Activated naive CD4-positive, alpha-beta T cell treated with anti-CD3 and anti-CD28 coated beads, Interleukin-2, amount 50 U/mL, for 72 hours (primary cell): Measurements from ENCODE around the gene STRADA. TPM values are rescaled to one million over a fixed set of nuclear protein-coding genes. Genes with fewer than 3 reads are reported as not detected.
"Not testable (repeated sequence)": the region's sequence is repeated elsewhere in the genome, so short reads cannot be mapped to it uniquely, and the experiment has no call there.

Experiments
- ATAC-seq, 2 donors: fragments of 150-1000 bp; cut with Tn5 transposase; 2 replicates each; pipeline ENCODE4 v1.10.0; 2021; ENCODE audit warnings: mild to moderate bottlenecking in 2 of 2, moderate library complexity in 2 of 2
- DNase-seq, 2 donors: peaks; one replicate each; pipeline ENCODE4 v3.0.0; 2021 to 2022; ENCODE audit warnings: low spot score in 2 of 2
- H3K27ac Mint-ChIP-seq, 2 donors: one replicate each; pipeline ENCODE4 v1.8.0; 2022; ENCODE audit warnings: mild to moderate bottlenecking in 2 of 2, mixed read lengths in 2 of 2
- H3K36me3 Mint-ChIP-seq, 2 donors: one replicate each; pipeline ENCODE4 v1.8.0; 2022; ENCODE audit warnings: mixed read lengths in 2 of 2
- H3K9me3 Mint-ChIP-seq, 2 donors: one replicate each; pipeline ENCODE4 v1.8.0; 2022; ENCODE audit warnings: mixed read lengths in 2 of 2
- total RNA-seq, 2 donors: library from RNA; stranded (reverse); gene quantifications; one replicate each; pipeline ENCODE4 v1.2.3, GENCODE V29; 2022

The STRADA gene
- total RNA-seq, 2 donors from 2014 or later = 68.3 to 112 TPM

DNA sequence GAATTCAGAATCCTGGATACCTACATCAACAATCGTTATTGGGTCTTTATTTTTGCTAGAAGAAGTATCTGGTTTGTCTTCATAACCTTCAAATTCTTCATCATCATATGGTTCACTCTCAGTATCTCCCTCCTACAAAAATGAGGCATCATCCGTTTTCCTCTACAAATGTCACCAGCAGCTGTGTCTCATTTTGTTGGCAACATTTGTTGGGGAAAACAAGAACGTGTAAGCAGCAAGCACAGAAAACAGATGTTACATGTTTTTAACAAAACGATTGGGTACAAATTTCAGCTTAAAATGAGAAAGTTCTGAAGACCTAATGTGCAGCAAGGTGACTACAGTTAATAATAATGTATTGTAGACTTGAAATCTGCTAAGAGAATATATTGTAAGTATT is 23.1 kb upstream of the STRADA start:
- Mint-ChIP-seq H3K36me3 (peaks cover 0 to 35% of the 10 kb centered on the region in 2 donors), H3K9me3 (no peaks in the 10 kb centered on the region), H3K27ac (no peak overlapping the region)
- no peak for DNase-seq
- ATAC-seq = no peak

DNA sequence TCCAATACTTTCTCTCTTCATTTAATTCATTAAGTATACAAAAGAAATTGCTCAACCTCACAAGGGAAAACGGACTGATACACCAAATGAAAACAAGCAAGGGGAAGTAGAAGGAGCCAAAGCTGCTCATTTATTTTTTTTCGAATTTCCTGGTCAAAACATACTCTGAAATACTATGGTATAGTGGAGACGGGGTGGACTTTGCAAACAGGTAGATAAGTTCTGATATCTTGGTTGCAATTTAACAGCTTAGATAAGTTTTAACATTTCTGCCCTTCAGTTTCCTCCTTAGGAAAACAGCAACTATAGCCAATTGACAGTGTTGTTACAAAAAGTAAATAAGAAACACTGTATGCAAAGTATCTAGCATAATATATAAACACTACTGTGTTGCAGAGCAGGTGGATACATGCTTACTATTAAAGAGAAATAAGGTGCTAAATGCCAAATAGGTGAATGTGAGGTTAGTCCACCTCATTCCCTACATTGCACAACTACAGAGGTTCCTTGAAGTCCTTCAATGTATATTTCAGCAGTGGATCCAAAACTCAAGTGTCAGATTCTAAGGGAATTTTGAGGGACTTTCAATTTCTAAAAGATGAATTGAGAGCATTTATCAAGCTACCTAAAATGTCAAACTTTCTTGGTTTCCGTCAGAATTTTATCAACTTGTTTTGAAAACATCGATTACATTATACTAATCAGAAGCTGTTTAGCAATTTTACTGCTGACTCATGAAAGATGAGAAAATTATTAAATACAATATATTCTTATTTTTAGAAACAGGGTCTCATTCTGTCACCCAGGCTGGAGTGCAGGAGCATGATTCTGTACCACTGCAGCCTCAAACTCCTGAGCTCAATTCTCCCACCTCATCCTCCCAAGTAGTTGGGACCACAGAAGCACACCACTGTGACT is 20.8 kb upstream of the STRADA start:
- ATAC-seq = no peak
- H3K9me3 Mint-ChIP-seq = no peaks in the 10 kb centered on the region
- H3K27ac Mint-ChIP-seq = peak overlapping the region in 1 of 2 donors; percentile 41
- peaks cover 6 to 35% of the 10 kb centered on the region in 2 donors for H3K36me3 Mint-ChIP-seq
- no peak for DNase-seq

DNA sequence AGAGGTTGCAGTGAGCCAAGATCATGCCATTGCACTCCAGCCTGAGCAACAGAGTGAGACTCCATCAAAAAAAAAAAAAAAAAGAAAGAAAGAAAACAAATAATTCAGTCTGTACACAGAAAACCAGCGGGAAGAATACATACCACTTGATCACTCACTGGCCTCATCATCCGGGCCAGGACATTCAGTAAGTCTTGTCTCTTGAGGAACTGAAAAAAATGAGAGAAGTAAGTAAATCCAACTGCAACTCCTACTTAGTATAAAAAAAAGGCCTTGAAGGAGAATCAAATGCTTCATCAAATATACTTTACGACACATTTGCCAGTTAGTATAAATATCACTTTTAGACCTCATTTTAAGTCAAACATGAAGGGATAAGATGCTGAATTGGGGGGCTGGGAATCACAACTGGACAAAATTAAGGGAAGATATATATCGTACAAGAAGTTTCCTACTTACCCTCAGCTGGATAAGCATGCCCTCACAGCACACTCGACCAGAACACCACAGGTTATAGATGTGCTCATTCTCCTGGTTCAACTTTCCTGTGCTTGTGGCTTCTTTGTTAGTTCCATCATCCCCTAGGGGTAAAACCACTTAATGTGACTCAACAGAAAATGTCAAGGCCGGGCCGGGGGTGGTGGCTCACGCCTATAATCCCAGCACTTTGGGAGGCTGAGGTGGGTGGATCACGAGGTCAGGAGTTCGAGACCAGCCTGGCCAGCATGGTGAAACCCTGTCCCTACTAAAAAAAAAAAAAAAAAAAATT is 19.4 kb upstream of the STRADA start:
- H3K27ac Mint-ChIP-seq = peak overlapping the region in 1 of 2 donors; percentile 65
- peak in 1 of 2 donors; percentile 87 for ATAC-seq

DNA sequence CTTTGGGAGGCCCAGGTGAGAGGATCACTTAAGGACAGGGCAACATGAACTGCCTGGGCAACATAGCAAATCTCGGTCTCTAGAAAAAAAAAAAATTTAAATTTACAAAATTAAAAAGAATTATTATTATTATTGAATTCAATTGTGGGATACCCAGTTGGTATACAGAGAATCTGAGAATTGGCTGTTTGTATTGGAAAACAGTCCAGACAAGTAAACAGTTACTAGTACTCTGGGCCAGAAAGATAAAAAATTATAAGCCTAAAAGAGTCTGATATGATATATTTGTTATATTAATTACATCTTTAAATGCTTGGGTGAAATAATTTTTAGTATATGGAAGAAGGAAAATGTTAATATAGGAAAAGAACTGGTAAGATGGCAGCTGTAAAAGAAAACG is 16.8 kb upstream of the STRADA start:
- ATAC-seq (no peak), DNase-seq (no peak)
- H3K36me3 Mint-ChIP-seq = peaks cover 7 to 37% of the 10 kb centered on the region in 2 donors
- no peaks in the 10 kb centered on the region for H3K9me3 Mint-ChIP-seq
- peak overlapping the region in 1 of 2 donors; percentile 11 for H3K27ac Mint-ChIP-seq

More for the DNA sequence above, 19.4 kb upstream of the STRADA start:
- no peak for DNase-seq
- H3K9me3 Mint-ChIP-seq = no peaks in the 10 kb centered on the region
- H3K36me3 Mint-ChIP-seq = peaks cover 6 to 41% of the 10 kb centered on the region in 2 donors

DNA sequence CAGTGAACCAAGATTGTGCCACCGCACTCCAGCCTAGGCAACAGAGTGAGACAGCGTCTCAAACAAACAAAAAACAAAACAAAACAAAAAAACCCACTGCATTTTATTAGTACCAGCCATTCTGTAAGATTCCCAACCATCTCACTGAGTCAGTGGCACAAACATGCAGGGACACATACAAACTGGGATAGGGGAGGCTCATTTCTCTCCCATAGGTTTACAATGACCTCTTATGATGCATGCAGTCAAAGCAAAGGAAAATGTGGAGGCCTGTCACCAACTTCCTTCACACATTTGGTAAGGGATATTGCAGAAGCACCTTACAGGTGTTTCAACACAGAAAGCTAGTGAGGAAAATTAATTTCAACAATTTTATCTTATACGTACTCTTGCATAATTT is 12.4 kb upstream of the STRADA start:
- H3K9me3 Mint-ChIP-seq = no peaks in the 10 kb centered on the region
- H3K27ac Mint-ChIP-seq = no peak overlapping the region
- H3K36me3 Mint-ChIP-seq = peaks cover 18 to 34% of the 10 kb centered on the region in 2 donors
- ATAC-seq = no peak
- DNase-seq = no peak

DNA sequence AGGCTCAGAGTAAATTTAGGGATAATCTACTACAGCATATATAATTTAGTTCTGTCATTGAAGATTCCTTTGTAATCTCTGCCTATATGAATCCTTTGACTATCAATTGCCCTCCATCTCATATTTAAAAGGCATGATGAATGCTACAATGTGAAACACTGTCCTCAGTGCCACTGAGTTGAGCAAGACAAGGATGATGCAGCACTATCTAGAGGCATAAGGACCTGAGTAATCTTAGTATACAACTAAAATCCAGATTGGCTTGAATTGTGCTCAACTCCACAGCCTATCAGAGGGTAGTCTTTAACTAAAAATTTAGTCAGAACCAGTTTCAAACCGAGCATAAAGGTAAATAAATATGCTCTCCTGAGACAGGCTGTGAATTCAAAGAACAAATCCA is 11.6 kb upstream of the STRADA start:
- Mint-ChIP-seq H3K36me3 (peaks cover 18 to 34% of the 10 kb centered on the region in 2 donors), H3K9me3 (no peaks in the 10 kb centered on the region), H3K27ac (peak overlapping the region in 1 of 2 donors; percentile 46)
- peak in 1 of 2 donors; percentile 44 for ATAC-seq
- DNase-seq = no peak

DNA sequence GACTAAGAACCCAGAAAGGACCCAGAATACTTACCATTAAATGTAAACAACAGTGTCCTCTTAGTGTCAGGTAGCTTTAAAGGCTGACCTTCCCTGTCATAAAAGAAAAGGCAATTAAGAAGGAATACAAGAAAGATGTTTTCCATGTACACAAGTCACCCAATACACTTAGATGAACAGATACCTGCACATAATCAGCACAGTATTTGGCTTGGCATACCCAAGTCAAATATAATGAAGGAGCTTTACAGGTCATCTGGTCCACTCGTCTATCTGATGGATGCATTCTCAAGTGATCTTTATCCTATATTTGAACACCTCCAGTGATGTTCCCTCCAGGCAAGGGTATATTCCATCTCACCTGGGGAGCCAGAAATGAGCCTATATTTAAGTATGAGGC is 11.1 kb upstream of the STRADA start:
- H3K9me3 Mint-ChIP-seq = no peaks in the 10 kb centered on the region
- no peak for DNase-seq
- no peak for ATAC-seq
- H3K27ac Mint-ChIP-seq = no peak overlapping the region
- peaks cover 13 to 34% of the 10 kb centered on the region in 2 donors for H3K36me3 Mint-ChIP-seq

DNA sequence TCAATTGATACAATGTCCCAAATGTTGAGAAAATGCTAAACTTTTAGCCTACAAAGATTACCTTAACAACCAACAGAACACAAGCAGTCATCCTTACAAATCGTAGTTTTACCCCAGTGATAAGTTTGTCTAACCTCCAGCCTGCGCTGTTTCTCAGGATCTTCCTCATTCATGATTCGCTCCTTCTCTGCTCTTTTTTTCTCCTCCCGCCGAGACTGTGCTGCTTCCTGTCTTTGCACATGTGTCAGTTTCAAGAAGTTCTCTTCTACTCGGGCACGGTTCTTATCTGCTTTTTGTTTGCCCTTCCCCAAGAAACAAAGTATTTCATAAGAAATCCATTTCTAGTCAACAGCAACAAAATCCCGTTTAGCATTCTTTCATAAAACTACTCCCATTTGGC is 10.2 kb upstream of the STRADA start:
- Mint-ChIP-seq H3K9me3 (no peaks in the 10 kb centered on the region), H3K36me3 (peaks cover 12 to 34% of the 10 kb centered on the region in 2 donors), H3K27ac (peak overlapping the region; percentile 16 to 78)
- peak; percentile 44 to 65 for ATAC-seq
- DNase-seq = no peak

DNA sequence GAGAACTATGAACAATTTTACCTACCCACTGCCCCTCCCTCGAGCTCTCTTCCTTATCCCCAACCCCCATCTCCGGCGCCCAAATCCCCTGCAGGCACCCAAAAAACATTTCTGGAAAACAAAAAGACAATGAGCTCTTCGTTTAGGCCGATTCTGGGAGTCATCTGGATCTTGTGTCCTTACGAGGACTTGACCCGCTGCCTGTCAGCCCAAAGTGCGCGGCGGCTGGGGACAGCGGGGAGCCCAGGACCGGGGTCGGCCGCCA is 524 bp downstream of the STRADA start:
- DNase-seq (no peak), ATAC-seq (peak in 1 of 2 donors; percentile 13)
- Mint-ChIP-seq H3K27ac (peak overlapping the region; percentile 91 to 99), H3K36me3 (peaks cover 10 to 15% of the 10 kb centered on the region in 2 donors), H3K9me3 (no peaks in the 10 kb centered on the region)

DNA sequence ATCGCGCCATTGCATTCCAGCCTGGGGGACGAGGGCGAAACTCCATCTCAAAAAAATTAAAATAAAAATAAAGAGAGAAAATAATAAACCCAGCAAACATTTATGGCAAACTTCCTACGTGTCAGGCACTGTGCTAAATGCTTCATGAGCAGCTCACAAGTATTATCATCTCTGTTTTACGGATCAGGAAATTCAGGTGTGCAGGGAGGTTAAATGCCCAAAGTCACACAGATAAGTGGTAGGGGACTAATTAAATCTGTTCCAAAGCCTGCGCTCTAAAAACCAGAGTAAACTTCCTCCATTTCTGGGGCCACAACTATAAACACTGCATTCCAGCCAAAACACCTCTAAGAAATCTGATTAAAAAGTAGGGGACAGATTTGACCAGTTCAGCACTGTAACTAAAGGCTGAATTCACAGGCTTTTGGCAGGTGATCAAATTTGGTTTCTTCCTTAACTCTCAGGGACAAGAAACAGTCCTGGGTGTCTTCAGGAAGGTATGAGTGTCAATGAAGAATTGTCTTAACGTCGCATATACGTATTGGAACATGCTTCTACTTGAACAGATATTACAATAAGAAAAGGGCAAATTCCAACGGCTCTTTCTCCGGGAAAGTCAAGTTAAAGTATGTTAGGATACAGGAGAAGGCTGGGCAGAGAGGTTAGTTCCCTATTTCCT is 996 bp downstream of the STRADA start:
- H3K36me3 Mint-ChIP-seq = peaks cover 10 to 15% of the 10 kb centered on the region in 2 donors
- H3K27ac Mint-ChIP-seq = peak overlapping the region; percentile 91 to 99
- DNase-seq (no peak), ATAC-seq (no peak)
- no peaks in the 10 kb centered on the region for H3K9me3 Mint-ChIP-seq

DNA sequence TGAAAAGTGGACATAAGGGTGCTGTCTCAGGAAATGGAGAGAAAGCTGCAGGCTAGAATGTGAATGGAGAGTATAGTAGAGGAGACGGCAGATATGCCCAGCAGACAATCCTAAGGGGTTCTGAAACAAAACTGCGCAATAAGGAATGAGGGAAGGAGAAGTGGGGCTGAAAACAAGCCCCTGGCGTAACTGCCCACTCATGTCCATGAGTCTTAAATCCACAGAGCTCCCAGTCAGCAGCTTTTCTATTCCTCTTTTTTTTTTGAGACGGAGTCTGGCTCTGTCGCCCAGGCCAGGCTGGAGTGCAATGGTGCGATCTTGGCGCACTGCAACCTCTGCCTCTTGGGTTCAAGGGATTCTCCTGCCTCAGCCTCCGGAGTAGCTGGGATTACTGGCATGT is 5.9 kb downstream of the STRADA start:
- H3K27ac Mint-ChIP-seq = no peak overlapping the region
- H3K9me3 Mint-ChIP-seq = no peaks in the 10 kb centered on the region
- H3K36me3 Mint-ChIP-seq = peaks cover 3 to 9% of the 10 kb centered on the region in 2 donors
- no peak for DNase-seq
- ATAC-seq = no peak

DNA sequence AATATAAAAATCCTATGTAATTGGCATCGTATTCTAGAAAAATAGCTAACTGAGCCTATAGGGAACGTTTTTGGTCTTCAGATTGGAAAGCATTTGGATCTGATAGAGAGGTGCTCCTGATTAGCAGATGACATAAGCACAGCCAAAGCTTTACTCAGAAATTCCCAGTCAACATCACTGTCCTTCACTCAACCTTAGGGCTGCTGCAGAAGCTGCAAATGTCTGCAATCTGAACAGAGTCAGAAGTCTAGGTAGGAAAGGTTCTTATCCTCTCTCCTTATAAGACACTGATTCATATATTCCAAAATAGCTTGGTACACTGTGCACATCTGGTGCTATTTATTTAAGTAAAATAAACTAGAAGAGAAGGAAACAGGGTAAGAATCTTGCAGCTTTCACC is 19.2 kb downstream of the STRADA start:
- no peak overlapping the region for H3K27ac Mint-ChIP-seq
- no peaks in the 10 kb centered on the region for H3K36me3 Mint-ChIP-seq
- H3K9me3 Mint-ChIP-seq = no peaks in the 10 kb centered on the region
- ATAC-seq (no peak), DNase-seq (no peak)

DNA sequence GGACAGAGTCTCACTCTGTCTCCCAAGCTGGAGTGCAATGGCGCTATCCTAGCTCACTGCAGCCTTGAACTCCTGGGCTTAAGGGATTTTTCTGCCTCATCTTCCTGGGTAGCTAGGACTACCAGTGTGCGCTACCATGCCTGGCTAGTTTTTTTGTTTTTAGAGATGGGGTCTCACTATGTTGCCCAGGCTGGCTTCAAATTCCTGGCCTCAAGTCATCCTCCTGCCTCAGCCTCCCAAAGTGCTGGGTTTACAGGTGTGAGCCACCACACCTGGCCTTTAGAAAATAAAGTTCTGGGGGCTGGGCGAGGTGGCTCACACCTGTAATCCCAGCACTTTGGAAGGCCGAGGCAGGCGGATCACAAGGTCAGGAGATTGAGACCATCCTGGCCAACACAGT is 21.4 kb downstream of the STRADA start:
- H3K36me3 Mint-ChIP-seq, ATAC-seq, H3K9me3 Mint-ChIP-seq, DNase-seq, H3K27ac Mint-ChIP-seq: not testable (repeated sequence)

DNA sequence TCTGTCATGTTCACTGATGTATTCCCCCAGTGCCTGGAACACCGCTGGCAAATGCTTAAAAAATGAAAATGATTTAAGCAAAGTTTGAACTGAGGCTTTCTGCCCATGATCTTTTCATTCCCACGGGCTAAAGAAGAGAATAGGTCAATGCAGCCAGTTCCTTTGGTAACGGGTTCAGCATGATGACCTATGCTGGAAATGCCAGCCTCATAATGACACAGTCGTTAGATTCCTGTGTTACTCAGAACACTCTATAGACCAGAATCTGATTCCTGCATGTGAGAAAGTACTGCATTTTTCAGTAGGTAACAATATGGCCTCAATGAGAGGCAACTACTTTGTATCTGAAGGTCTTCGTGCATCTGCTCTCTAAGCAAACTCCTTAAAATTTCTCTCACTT is 22.6 kb downstream of the STRADA start:
- no peak for DNase-seq
- Mint-ChIP-seq H3K9me3 (no peaks in the 10 kb centered on the region), H3K36me3 (peaks cover 0 to 5% of the 10 kb centered on the region in 2 donors), H3K27ac (peak overlapping the region in 1 of 2 donors; percentile 16)
- no peak for ATAC-seq

DNA sequence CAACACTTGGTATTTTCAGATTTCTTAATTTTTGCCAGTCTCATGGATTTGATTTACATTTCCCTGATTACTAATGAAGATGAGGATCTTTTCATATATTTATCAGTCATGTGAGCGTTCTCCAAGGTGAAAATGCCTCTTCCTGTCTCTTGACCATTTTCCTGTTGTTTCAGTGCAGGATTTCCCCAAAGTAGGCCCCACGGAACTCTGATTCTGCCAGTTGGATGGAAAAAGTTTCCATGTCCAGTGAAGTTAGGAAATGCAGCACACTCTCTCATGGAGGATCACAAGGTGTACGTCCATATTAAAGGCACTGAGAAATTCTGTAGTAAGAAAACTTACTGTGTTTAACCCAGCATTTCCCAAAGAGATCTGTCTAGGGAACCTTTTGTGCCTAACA is 25.2 kb downstream of the STRADA start:
- no peak overlapping the region for H3K27ac Mint-ChIP-seq
- peaks cover 0 to 5% of the 10 kb centered on the region in 2 donors for H3K36me3 Mint-ChIP-seq
- ATAC-seq (no peak), DNase-seq (no peak)
- no peaks in the 10 kb centered on the region for H3K9me3 Mint-ChIP-seq

DNA sequence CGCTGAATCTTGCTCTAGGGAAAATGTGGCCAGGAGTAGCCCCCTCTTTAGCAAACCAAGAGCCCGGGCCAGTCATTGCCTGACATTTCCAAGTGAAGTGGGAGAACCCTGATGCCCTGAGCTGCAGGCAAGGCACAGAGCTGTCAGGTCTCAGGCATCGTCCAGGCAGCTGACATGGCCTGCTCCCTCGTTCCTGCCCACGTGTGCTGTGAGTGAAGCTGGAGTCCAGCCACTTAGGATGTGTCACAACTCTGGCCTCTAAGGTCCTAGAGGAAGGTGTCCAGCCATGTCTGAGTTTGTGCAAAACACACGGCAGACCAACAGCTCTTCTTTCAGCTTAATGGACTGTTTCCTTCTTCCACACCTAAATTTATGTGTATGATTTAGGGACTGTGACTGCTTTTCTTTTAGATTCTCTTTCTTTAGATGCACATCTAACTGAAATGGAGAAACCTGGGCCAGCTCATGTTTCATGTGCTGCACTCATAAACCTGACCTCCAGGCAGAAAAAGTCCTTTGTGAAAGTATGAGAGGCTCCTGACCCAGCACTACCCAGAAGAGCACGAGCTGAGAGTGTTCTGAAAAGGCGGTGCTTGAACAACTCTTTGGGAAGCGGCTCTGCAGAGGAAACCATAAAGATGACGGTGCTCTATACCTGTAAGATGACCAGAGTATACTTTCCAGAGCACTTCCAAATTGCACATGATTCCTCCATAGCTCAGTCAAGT is 26.9 kb downstream of the STRADA start:
- H3K36me3 Mint-ChIP-seq = peaks cover 1 to 5% of the 10 kb centered on the region in 2 donors
- peak overlapping the region; percentile 37 to 51 for H3K27ac Mint-ChIP-seq
- no peaks in the 10 kb centered on the region for H3K9me3 Mint-ChIP-seq
- no peak for DNase-seq
- no peak for ATAC-seq
